ENCODE measurements around the gene CBLIF.
"Not testable (repeated sequence)": the region's sequence is repeated elsewhere in the genome, so short reads cannot be mapped to it uniquely, and the experiment has no call there.

Gene CBLIF

GRCh38 chr11:59794417-59794816 lies 50.9 kb downstream of the CBLIF start:
- no peak for DNase-seq (ENCODE audit: low spot score)

- DNase-seq (ENCODE audit: low spot score), result no peak
These were observed 52.8 kb downstream of the CBLIF start for GRCh38 chr11:59792507-59792906.

- no peak for DNase-seq (ENCODE audit: low spot score)
These were observed 53.7 kb downstream of the CBLIF start for GRCh38 chr11:59791639-59792038.

- DNase-seq (ENCODE audit: low spot score), result no peak
These were observed 57.5 kb downstream of the CBLIF start for GRCh38 chr11:59787816-59788215.

GRCh38 chr11:59787255-59787588 lies 58.1 kb downstream of the CBLIF start:
- no peak for DNase-seq (ENCODE audit: low spot score)

GRCh38 chr11:59785818-59786217 lies 59.5 kb downstream of the CBLIF start:
- no peak for DNase-seq (ENCODE audit: low spot score)

- not testable (repeated sequence) for DNase-seq (ENCODE audit: low spot score)
These were observed 60.9 kb downstream of the CBLIF start for GRCh38 chr11:59784441-59784840.

- DNase-seq (ENCODE audit: low spot score), result no peak
These were observed 61.6 kb downstream of the CBLIF start for GRCh38 chr11:59783632-59784090.

- DNase-seq (ENCODE audit: low spot score), result no peak
These were observed 63.2 kb downstream of the CBLIF start for GRCh38 chr11:59782080-59782479.

- no peak for DNase-seq (ENCODE audit: low spot score)
These were observed 65.8 kb downstream of the CBLIF start for GRCh38 chr11:59779487-59779886.

Data from Ammon's horn (tissue), 1 donor.